Measurements from ENCODE around the gene FIBP. TPM values are rescaled to one million over a fixed set of nuclear protein-coding genes. Genes with fewer than 3 reads are reported as not detected.

Gene FIBP
- total and polyA plus RNA-seq, 8 donors: 18.0 to 56.2 (median 25.5) TPM

DNA sequence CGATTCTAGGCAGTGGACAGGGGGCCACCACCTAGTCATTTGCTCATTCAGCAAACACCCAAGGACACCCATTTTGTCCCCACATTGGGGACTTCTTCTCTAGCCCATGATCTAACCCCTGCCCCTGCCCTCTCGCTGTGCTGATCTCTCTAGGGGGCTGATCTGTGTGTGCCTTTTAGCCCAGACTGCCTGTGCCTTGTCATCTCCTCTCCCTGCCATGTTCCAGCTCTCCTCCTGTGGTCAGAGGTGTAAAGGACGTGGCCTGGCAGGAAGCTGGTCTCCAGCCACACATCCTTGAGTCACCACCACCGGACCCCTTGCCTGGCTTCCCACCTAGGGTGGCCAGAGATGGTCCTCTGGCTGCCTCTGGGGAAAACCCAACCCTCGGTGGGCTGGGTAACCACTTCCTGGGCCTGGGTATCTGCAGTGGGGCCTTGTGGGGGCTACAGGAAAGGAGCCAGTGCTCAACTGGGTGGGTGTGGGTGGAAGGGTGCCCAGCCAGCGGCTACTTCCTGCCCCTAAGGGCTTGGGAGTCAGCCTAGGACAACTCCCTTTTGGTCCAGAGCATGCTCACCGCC lies 7.3 kb downstream of the FIBP start:
- no peaks in the 10 kb centered on the region for H3K9me3 ChIP-seq
- FAIRE-seq (no peak), DNase-seq (peak in 2 of 6 donors; percentile 14 to 52), ATAC-seq (no peak)
- H3K27ac ChIP-seq: no peak overlapping the region
- H3K27me3 ChIP-seq: no peaks in the 10 kb centered on the region
- WGBS, 2 donors: 80 to 81% methylated on average over 7 of the region's 7 CpGs
- H3K36me3 ChIP-seq: peaks cover 0 to 4% (median 0%) of the 10 kb centered on the region in 3 donors
- intact Hi-C loops (cut with DNase I): loop anchor here in 1 of 3 donors (5.0 kb wide), 1 partner anchor 106 kb away; no protein-coding TSS in a partner anchor
- TF ChIP-seq, protein P1, sequence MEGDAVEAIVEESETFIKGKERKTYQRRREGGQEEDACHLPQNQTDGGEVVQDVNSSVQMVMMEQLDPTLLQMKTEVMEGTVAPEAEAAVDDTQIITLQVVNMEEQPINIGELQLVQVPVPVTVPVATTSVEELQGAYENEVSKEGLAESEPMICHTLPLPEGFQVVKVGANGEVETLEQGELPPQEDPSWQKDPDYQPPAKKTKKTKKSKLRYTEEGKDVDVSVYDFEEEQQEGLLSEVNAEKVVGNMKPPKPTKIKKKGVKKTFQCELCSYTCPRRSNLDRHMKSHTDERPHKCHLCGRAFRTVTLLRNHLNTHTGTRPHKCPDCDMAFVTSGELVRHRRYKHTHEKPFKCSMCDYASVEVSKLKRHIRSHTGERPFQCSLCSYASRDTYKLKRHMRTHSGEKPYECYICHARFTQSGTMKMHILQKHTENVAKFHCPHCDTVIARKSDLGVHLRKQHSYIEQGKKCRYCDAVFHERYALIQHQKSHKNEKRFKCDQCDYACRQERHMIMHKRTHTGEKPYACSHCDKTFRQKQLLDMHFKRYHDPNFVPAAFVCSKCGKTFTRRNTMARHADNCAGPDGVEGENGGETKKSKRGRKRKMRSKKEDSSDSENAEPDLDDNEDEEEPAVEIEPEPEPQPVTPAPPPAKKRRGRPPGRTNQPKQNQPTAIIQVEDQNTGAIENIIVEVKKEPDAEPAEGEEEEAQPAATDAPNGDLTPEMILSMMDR (IDR thresholded peaks at IDR 0.05): no peak
- no peak overlapping the region for H3K4me3 ChIP-seq
- no peaks in the 10 kb centered on the region for H3K4me1 ChIP-seq

- FAIRE-seq (no peak), ATAC-seq (no peak), DNase-seq (no peak)
- TF ChIP-seq, protein P1 (IDR thresholded peaks at IDR 0.05): no peak
- Histone ChIP-seq H3K4me1 (no peaks in the 10 kb centered on the region), H3K27me3 (no peaks in the 10 kb centered on the region), H3K9me3 (no peaks in the 10 kb centered on the region), H3K36me3 (peaks cover 0 to 4% (median 0%) of the 10 kb centered on the region in 3 donors), H3K4me3 (no peak overlapping the region), H3K27ac (no peak overlapping the region)
- WGBS, 2 donors: 69 to 71% methylated on average over 7 of the region's 7 CpGs
- intact Hi-C loops (cut with DNase I): loop anchor here in 1 of 3 donors (5.0 kb wide), 1 partner anchor 107 kb away; no protein-coding TSS in a partner anchor
Observed at GRCh38 chr11:65880027-65880426, 8.2 kb downstream of the FIBP start.

GRCh38 chr11:65879617-65880016 lies 8.7 kb downstream of the FIBP start, which contains the start of gene CTSW:
Gene CTSW (plus strand): TSS chr11:65879837. CDS start chr11:65879855, 18 bp downstream.
- no peak within 1 kb of the TSS for H3K4me3 ChIP-seq
- DNase-seq (peak in 2 of 6 donors; percentile 3 to 22), ATAC-seq (no peak), FAIRE-seq (no peak)
- intact Hi-C loops (cut with DNase I): loop anchor here in 1 of 3 donors (5.0 kb wide), 1 partner anchor 108 kb away; no protein-coding TSS in a partner anchor
- WGBS, 2 donors: 46 to 63% methylated on average over 7 of the region's 7 CpGs
- H3K4me1 ChIP-seq: no peaks in the 10 kb centered on the region
- H3K9me3 ChIP-seq: no peaks in the 10 kb centered on the region
- no peaks in the 10 kb centered on the region for H3K27me3 ChIP-seq
- H3K27ac ChIP-seq: no peak within 1 kb of the TSS
- TF ChIP-seq, protein P1 (IDR thresholded peaks at IDR 0.05): no peak
- peaks cover 0 to 4% (median 0%) of the 10 kb centered on the region in 3 donors for H3K36me3 ChIP-seq

DNA sequence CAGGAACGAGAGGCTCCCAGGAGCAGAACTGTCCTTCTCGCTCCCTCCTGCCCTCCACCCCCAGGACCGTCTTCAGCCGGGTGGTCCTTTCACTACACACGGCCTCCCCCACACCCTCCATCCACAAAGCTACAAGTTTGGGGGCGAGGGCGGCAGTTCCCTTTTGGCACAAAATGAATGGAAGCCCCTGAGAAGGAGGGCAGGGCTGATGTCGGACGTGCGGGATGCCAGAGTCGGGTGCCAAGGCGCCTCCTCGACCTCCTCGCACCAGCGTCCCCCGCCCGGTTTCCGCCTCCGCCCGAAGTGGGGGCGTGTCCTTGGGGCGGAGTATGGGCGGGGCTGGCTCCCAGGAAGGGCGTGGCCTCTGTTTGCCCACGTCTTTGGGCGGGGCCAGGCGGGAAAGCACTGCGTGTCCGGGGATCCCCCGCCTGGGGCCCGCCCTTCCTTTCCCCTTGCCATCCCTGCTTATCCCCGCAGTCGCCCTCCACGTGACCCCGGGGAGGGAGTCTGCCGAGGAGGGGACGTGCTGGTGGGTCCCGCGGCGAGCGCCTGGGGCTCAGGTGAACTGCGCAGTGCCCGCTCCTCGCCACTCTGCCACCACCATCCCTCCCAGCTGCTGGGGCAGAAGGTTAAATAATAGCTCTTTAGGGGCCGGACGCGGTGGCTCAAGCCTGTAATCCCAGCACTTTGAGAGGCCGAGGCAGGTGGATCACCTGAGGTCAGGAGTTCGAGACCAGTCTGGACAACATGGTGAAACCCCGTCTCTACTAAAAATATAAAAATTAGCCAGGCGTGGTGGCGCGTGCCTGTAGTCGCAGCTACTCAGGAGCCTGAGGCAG lies 14.7 kb downstream of the FIBP start:
- Histone ChIP-seq H3K9me3 (no peaks in the 10 kb centered on the region), H3K36me3 (no peaks in the 10 kb centered on the region), H3K4me3 (peak overlapping the region; percentile 7 to 39 (median 31)), H3K27ac (peak overlapping the region; percentile 46 to 73 (median 54)), H3K27me3 (no peaks in the 10 kb centered on the region), H3K4me1 (no peaks in the 10 kb centered on the region)
- TF ChIP-seq, protein P1 (IDR thresholded peaks at IDR 0.05): no peak
- 6 to 8% methylated on average over 50 to 54 of the region's 54 CpGs for WGBS, 2 donors
- intact Hi-C loops (cut with DNase I): no loop called here
- peak; percentile 92 to 99 (median 96) for DNase-seq
- ATAC-seq: peak; percentile 97 to 98 (median 98)
- peak; percentile 66 for FAIRE-seq
